Muscle layer of duodenum (tissue), 2 donors: Measurements from ENCODE around the gene ZNF468.
"Not testable (repeated sequence)": the region's sequence is repeated elsewhere in the genome, so short reads cannot be mapped to it uniquely, and the experiment has no call there.

Experiments used
- H3K27ac ChIP-seq: one replicate; pipeline ENCODE4 v1.7.0; 2013; ENCODE audit warnings: mild to moderate bottlenecking, low read length
- H3K27me3 ChIP-seq: one replicate; pipeline ENCODE4 v1.7.0; 2013; ENCODE audit warnings: low read depth, mild to moderate bottlenecking, control low read depth, low read length
- H3K36me3 ChIP-seq, 2 donors: one replicate each; pipeline ENCODE4 v1.7.0; 2013; ENCODE audit warnings: low read length in 2 of 2, control low read depth in 1 of 2, mild to moderate bottlenecking in 1 of 2; ENCODE audit not compliant: insufficient read depth in 2 of 2, control insufficient read depth in 1 of 2
- H3K4me1 ChIP-seq, 2 donors: one replicate each; pipeline ENCODE4 v1.7.0; 2013; ENCODE audit warnings: low read length in 2 of 2, mild to moderate bottlenecking in 2 of 2, control low read depth in 1 of 2, moderate library complexity in 1 of 2; ENCODE audit not compliant: insufficient read depth in 2 of 2, control insufficient read depth in 1 of 2
- H3K4me3 ChIP-seq, 2 donors: one replicate each; pipeline ENCODE4 v1.7.0; 2013; ENCODE audit warnings: low read length in 2 of 2, low read depth in 1 of 2, mild to moderate bottlenecking in 1 of 2
- H3K9me3 ChIP-seq, 2 donors: one replicate each; pipeline ENCODE4 v1.7.0; 2013; ENCODE audit warnings: low read length in 2 of 2, control low read depth in 1 of 2, mild to moderate bottlenecking in 1 of 2; ENCODE audit not compliant: control insufficient read depth in 1 of 2
- donor health status: healthy.

The ZNF468 gene

GRCh38 chr19:52880895-52881389 lies 23.5 kb upstream of the ZNF468 start:
- Histone ChIP-seq H3K4me3 (no peak overlapping the region), H3K36me3 (peaks cover 36 to 73% of the 10 kb centered on the region in 2 donors), H3K4me1 (no peaks in the 10 kb centered on the region), H3K9me3 (peaks cover 15 to 22% of the 10 kb centered on the region in 2 donors), H3K27ac (no peak overlapping the region), H3K27me3 (no peaks in the 10 kb centered on the region)

GRCh38 chr19:52872996-52873395 lies 15.6 kb upstream of the ZNF468 start:
- not testable (repeated sequence) for H3K27ac ChIP-seq, H3K4me1 ChIP-seq, H3K27me3 ChIP-seq, H3K4me3 ChIP-seq, H3K36me3 ChIP-seq, H3K9me3 ChIP-seq

GRCh38 chr19:52871466-52871865 lies 14.0 kb upstream of the ZNF468 start:
- H3K4me3 ChIP-seq = no peak overlapping the region
- H3K9me3 ChIP-seq = no peaks in the 10 kb centered on the region
- no peak overlapping the region for H3K27ac ChIP-seq
- H3K36me3 ChIP-seq = no peaks in the 10 kb centered on the region
- H3K4me1 ChIP-seq = no peaks in the 10 kb centered on the region
- no peaks in the 10 kb centered on the region for H3K27me3 ChIP-seq

- H3K4me1 ChIP-seq, H3K9me3 ChIP-seq, H3K4me3 ChIP-seq, H3K36me3 ChIP-seq, H3K27me3 ChIP-seq, H3K27ac ChIP-seq: not testable (repeated sequence)
These were observed 10.6 kb upstream of the ZNF468 start for GRCh38 chr19:52868031-52868430.

- peaks cover 0 to 15% of the 10 kb centered on the region in 2 donors for H3K36me3 ChIP-seq
- H3K4me1 ChIP-seq, H3K9me3 ChIP-seq, H3K27me3 ChIP-seq: not testable (repeated sequence)
- H3K27ac ChIP-seq = peak overlapping the region; percentile 67
- H3K4me3 ChIP-seq = peak overlapping the region; percentile 70 to 75
These were observed 660 bp downstream of the ZNF468 start for GRCh38 chr19:52856540-52857377.

- peaks cover 5 to 16% of the 10 kb centered on the region in 2 donors for H3K9me3 ChIP-seq
- H3K27ac ChIP-seq = not testable (repeated sequence)
- H3K36me3 ChIP-seq = peaks cover 34 to 88% of the 10 kb centered on the region in 2 donors
These were observed 10.1 kb downstream of the ZNF468 start for GRCh38 chr19:52847352-52847751.

GRCh38 chr19:52840825-52841465 lies 16.5 kb downstream of the ZNF468 start:
- peaks cover 35 to 84% of the 10 kb centered on the region in 2 donors for H3K36me3 ChIP-seq
- not testable (repeated sequence) for H3K4me1 ChIP-seq, H3K27me3 ChIP-seq, H3K27ac ChIP-seq
- peaks cover 37 to 70% of the 10 kb centered on the region in 2 donors for H3K9me3 ChIP-seq
- H3K4me3 ChIP-seq = peak overlapping the region; percentile 21 to 44

More at GRCh38 chr19:52847352-52847751, 10.1 kb downstream of the ZNF468 start:
- H3K4me3 ChIP-seq, H3K4me1 ChIP-seq, H3K27me3 ChIP-seq: not testable (repeated sequence)

GRCh38 chr19:52834289-52834688 lies 23.1 kb downstream of the ZNF468 start:
- not testable (repeated sequence) for H3K27me3 ChIP-seq, H3K4me3 ChIP-seq, H3K4me1 ChIP-seq, H3K27ac ChIP-seq
- Histone ChIP-seq H3K9me3 (peaks cover 7 to 24% of the 10 kb centered on the region in 2 donors), H3K36me3 (peaks cover 2 to 17% of the 10 kb centered on the region in 2 donors)

GRCh38 chr19:52833541-52833940 lies 23.9 kb downstream of the ZNF468 start:
- not testable (repeated sequence) for H3K4me1 ChIP-seq, H3K4me3 ChIP-seq, H3K27me3 ChIP-seq, H3K27ac ChIP-seq
- H3K36me3 ChIP-seq = peaks cover 0 to 12% of the 10 kb centered on the region in 2 donors
- peaks cover 4 to 18% of the 10 kb centered on the region in 2 donors for H3K9me3 ChIP-seq

- not testable (repeated sequence) for H3K27ac ChIP-seq, H3K27me3 ChIP-seq, H3K4me1 ChIP-seq, H3K4me3 ChIP-seq, H3K9me3 ChIP-seq, H3K36me3 ChIP-seq
These were observed 27.6 kb downstream of the ZNF468 start for GRCh38 chr19:52829866-52830265.

GRCh38 chr19:52825765-52826164 lies 31.7 kb downstream of the ZNF468 start:
- Histone ChIP-seq H3K4me1 (peaks cover 0 to under 1% of the 10 kb centered on the region in 2 donors), H3K9me3 (no peaks in the 10 kb centered on the region), H3K27me3 (no peaks in the 10 kb centered on the region), H3K4me3 (no peak overlapping the region), H3K27ac (no peak overlapping the region), H3K36me3 (no peaks in the 10 kb centered on the region)
